ENCODE data around the gene CNOT8. TPM values are rescaled to one million over a fixed set of nuclear protein-coding genes. Genes with fewer than 3 reads are reported as not detected.

The CNOT8 gene
- total RNA-seq, 2 experiments from 2014 or later: 52.4 to 79.4 TPM

DNA sequence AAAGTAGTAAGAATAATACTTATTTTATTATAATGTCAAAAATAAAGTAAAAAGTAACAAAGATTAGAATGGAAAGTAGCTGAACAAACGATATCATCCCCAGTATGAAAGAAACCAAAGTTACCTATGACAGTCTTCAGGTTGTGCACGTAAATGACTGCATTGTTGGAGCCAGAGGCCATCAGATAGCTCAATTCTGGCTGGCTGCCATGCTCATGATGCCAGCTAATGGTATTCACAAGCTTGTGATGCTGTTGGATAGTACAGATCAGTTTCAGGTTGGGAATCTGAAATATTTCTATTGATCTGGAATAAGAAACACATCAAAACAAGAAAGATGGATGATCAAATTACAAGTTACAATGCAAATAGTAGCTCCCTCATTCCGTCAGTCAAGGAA is 58.4 kb downstream of the CNOT8 start:
- CTCF ChIA-PET (ENCODE audit: unreplicated experiment): interaction anchor here (1.5 kb wide), 1 partner anchor 10 kb away, joined by 4 read pairs; no protein-coding TSS in a partner anchor
- Histone ChIP-seq H3K36me3 (ENCODE audit: insufficient read depth, low read length) (peaks cover 91% of the 10 kb centered on the region), H3K27ac (ENCODE audit: low read depth, low read length, poor library complexity, severe bottlenecking) (no peak overlapping the region), H3K9me3 (ENCODE audit: low read length) (no peaks in the 10 kb centered on the region), H3K4me1 (ENCODE audit: insufficient read depth, low read length, poor library complexity, severe bottlenecking) (no peaks in the 10 kb centered on the region), H3K4me3 (ENCODE audit: low read depth, low read length, poor library complexity, severe bottlenecking) (no peak overlapping the region), H4K20me1 (ENCODE audit: insufficient read depth, low read length) (peaks cover 7% of the 10 kb centered on the region; the same call in 1 of the 2 replicates), H2AFZ (ENCODE audit: low read length) (no peak overlapping the region), H3K79me2 (ENCODE audit: insufficient read depth, low read depth, low read length) (no peaks in the 10 kb centered on the region), H3K4me2 (ENCODE audit: low read length) (no peak overlapping the region), H3K9me2 (ENCODE audit: insufficient read depth, low read length) (no peaks in the 10 kb centered on the region)
- BruUV-seq (replicated peaks): no TSS peak
- POLR2A ChIA-PET: interaction anchor here (0.6 to 1.7 kb wide), 5 partner anchors 9 to 36 kb away, joined by 3 to 8 read pairs (median 4); partner anchors contain the start of gene MRPL22
- no peak for DNase-seq (ENCODE audit: low spot score)
- intact Hi-C loops (cut with micrococcal nuclease; ENCODE audit: unreplicated experiment): no loop called here
- TF ChIP-seq, protein P1, sequence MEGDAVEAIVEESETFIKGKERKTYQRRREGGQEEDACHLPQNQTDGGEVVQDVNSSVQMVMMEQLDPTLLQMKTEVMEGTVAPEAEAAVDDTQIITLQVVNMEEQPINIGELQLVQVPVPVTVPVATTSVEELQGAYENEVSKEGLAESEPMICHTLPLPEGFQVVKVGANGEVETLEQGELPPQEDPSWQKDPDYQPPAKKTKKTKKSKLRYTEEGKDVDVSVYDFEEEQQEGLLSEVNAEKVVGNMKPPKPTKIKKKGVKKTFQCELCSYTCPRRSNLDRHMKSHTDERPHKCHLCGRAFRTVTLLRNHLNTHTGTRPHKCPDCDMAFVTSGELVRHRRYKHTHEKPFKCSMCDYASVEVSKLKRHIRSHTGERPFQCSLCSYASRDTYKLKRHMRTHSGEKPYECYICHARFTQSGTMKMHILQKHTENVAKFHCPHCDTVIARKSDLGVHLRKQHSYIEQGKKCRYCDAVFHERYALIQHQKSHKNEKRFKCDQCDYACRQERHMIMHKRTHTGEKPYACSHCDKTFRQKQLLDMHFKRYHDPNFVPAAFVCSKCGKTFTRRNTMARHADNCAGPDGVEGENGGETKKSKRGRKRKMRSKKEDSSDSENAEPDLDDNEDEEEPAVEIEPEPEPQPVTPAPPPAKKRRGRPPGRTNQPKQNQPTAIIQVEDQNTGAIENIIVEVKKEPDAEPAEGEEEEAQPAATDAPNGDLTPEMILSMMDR (conservative IDR thresholded peaks at IDR 0.05; ENCODE audit: low read length): no peak
- no peak for TF ChIP-seq EZH2phosphoT487 (IDR thresholded peaks at IDR 0.05; ENCODE audit: borderline replicate concordance, low read depth, low read length)

DNA sequence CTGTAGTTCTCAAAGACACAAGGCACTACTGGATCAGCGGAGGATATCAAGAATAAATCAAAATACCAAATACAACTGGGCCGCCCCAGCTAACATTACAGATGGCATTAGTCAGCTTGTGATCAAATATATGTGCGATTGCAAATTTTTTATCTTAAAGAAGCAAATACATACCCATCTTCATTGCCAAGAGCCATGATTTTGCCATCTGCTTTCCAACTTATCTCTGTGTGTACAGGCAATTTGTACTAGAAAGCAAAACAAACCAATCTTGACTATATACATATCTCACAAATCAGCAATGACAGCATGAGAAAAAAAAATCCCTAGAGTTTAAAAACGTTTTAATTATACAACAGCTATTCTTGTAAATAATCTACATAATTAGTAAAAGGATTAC is 59.3 kb downstream of the CNOT8 start:
- no peaks in the 10 kb centered on the region for H3K9me3 ChIP-seq (ENCODE audit: low read length)
- peaks cover 86% of the 10 kb centered on the region for H3K36me3 ChIP-seq (ENCODE audit: insufficient read depth, low read length)
- intact Hi-C loops (cut with micrococcal nuclease; ENCODE audit: unreplicated experiment): no loop called here
- no peak overlapping the region for H3K4me2 ChIP-seq (ENCODE audit: low read length)
- H3K4me1 ChIP-seq (ENCODE audit: insufficient read depth, low read length, poor library complexity, severe bottlenecking): no peaks in the 10 kb centered on the region
- ChIA-PET POLR2A (interaction anchor here (0.7 kb wide), 1 partner anchor 21 kb away, joined by 3 read pairs; no protein-coding TSS in a partner anchor), CTCF (ENCODE audit: unreplicated experiment) (interaction anchor here (1.5 kb wide), 1 partner anchor 9 kb away, joined by 4 read pairs; no protein-coding TSS in a partner anchor)
- DNase-seq (ENCODE audit: low spot score): no peak
- H3K9me2 ChIP-seq (ENCODE audit: insufficient read depth, low read length): no peaks in the 10 kb centered on the region
- H2AFZ ChIP-seq (ENCODE audit: low read length): no peak overlapping the region
- no peaks in the 10 kb centered on the region for H3K79me2 ChIP-seq (ENCODE audit: insufficient read depth, low read depth, low read length)
- TF ChIP-seq EZH2phosphoT487 (IDR thresholded peaks at IDR 0.05; ENCODE audit: borderline replicate concordance, low read depth, low read length): no peak
- TF ChIP-seq, protein P1 (conservative IDR thresholded peaks at IDR 0.05; ENCODE audit: low read length): no peak
- no peak overlapping the region for H3K4me3 ChIP-seq (ENCODE audit: low read depth, low read length, poor library complexity, severe bottlenecking)
- BruUV-seq (replicated peaks): no TSS peak
- H3K27ac ChIP-seq (ENCODE audit: low read depth, low read length, poor library complexity, severe bottlenecking): no peak overlapping the region
- peaks cover 7% of the 10 kb centered on the region; the same call in 1 of the 2 replicates for H4K20me1 ChIP-seq (ENCODE audit: insufficient read depth, low read length)

All from OCI-LY7 (cell line).